Measurements from ENCODE around the gene BACE1.
"Not testable (repeated sequence)": the region's sequence is repeated elsewhere in the genome, so short reads cannot be mapped to it uniquely, and the experiment has no call there.

BACE1 gene

GRCh38 chr11:117281869-117282268, 34.2 kb downstream of the BACE1 start:
- ChIA-PET POLR2A (no interaction called here), CTCF (no interaction called here)
- no peak for TF ChIP-seq CTCF (IDR thresholded peaks at IDR 0.05; ENCODE audit: control extremely low read depth, extremely low read depth, low read depth, missing control alignments)
- DNase-seq (ENCODE audit: extremely low spot score): no peak

- ChIA-PET CTCF (no interaction called here), POLR2A (no interaction called here)
- no peak for DNase-seq (ENCODE audit: extremely low spot score)
- no peak for TF ChIP-seq CTCF (IDR thresholded peaks at IDR 0.05; ENCODE audit: control extremely low read depth, extremely low read depth, low read depth, missing control alignments)
These were observed 34.9 kb downstream of the BACE1 start for GRCh38 chr11:117281159-117281558.

- DNase-seq (ENCODE audit: extremely low spot score): no peak
- CTCF ChIA-PET: no interaction called here
- TF ChIP-seq CTCF (IDR thresholded peaks at IDR 0.05; ENCODE audit: control extremely low read depth, extremely low read depth, low read depth, missing control alignments): no peak
- POLR2A ChIA-PET: no interaction called here
These were observed 36.2 kb downstream of the BACE1 start for GRCh38 chr11:117279711-117280376.

- ChIA-PET CTCF (interaction anchor here (1.4 kb wide), 1 partner anchor 202 kb away, joined by 3 read pairs; no protein-coding TSS in a partner anchor), POLR2A (no interaction called here)
- no peak for DNase-seq (ENCODE audit: extremely low spot score)
- TF ChIP-seq CTCF (IDR thresholded peaks at IDR 0.05; ENCODE audit: control extremely low read depth, extremely low read depth, low read depth, missing control alignments): no peak
These were observed 37.7 kb downstream of the BACE1 start for GRCh38 chr11:117278347-117278746.

- TF ChIP-seq CTCF (IDR thresholded peaks at IDR 0.05; ENCODE audit: control extremely low read depth, extremely low read depth, low read depth, missing control alignments): no peak
- POLR2A ChIA-PET: no interaction called here
- CTCF ChIA-PET: no interaction called here
- no peak for DNase-seq (ENCODE audit: extremely low spot score)
These were observed 42.3 kb downstream of the BACE1 start for GRCh38 chr11:117273550-117274289.

GRCh38 chr11:117272175-117272574, 43.9 kb downstream of the BACE1 start:
- POLR2A ChIA-PET: not testable (repeated sequence)

GRCh38 chr11:117271208-117271607, 44.8 kb downstream of the BACE1 start:
- TF ChIP-seq CTCF (IDR thresholded peaks at IDR 0.05; ENCODE audit: control extremely low read depth, extremely low read depth, low read depth, missing control alignments): no peak
- no peak for DNase-seq (ENCODE audit: extremely low spot score)
- CTCF ChIA-PET: interaction anchor here (1.1 to 1.4 kb wide), 3 partner anchors 15 to 45 kb away, joined by 4 to 7 read pairs (median 4); no protein-coding TSS in a partner anchor
- POLR2A ChIA-PET: no interaction called here

More at GRCh38 chr11:117272175-117272574, 43.9 kb downstream of the BACE1 start:
- not testable (repeated sequence) for DNase-seq (ENCODE audit: extremely low spot score)
- CTCF ChIA-PET: interaction anchor here (1.1 to 1.4 kb wide), 3 partner anchors 14 to 46 kb away, joined by 4 to 7 read pairs (median 4); no protein-coding TSS in a partner anchor

All from GM10248 (cell line).